Stimulated activated CD8-positive, alpha-beta memory T cell treated with anti-CD3 and anti-CD28 coated beads, Interleukin-12 subunit alpha, Interleukin-12 subunit beta, amount 100 ng/mL, for 24 hours (primary cell): ENCODE data around the gene VEGFD.

ENCODE experiments used
- DNase-seq: peaks from one replicate; pipeline ENCODE4 v3.0.0-alpha.2; 2020; ENCODE audit errors: extremely low read depth

Gene VEGFD

GRCh38 chrX:15359701-15360100 lies 24.5 kb downstream of the VEGFD start:
- DNase-seq: no peak

- DNase-seq: no peak
These were observed 25.7 kb downstream of the VEGFD start for GRCh38 chrX:15358533-15358932.

GRCh38 chrX:15356444-15356843 lies 27.8 kb downstream of the VEGFD start:
- DNase-seq: no peak

GRCh38 chrX:15350329-15350996 lies 33.8 kb downstream of the VEGFD start:
- no peak for DNase-seq

- no peak for DNase-seq
These were observed 35.2 kb downstream of the VEGFD start for GRCh38 chrX:15349046-15349445.

- DNase-seq: no peak
These were observed 38.2 kb downstream of the VEGFD start for GRCh38 chrX:15345976-15346375.

GRCh38 chrX:15344106-15344505 lies 40.1 kb downstream of the VEGFD start:
- DNase-seq: no peak

GRCh38 chrX:15343075-15343476 lies 41.1 kb downstream of the VEGFD start:
- DNase-seq: no peak

- no peak for DNase-seq
These were observed 43.3 kb downstream of the VEGFD start for GRCh38 chrX:15340867-15341266.

- DNase-seq: no peak
These were observed 48.2 kb downstream of the VEGFD start for GRCh38 chrX:15336023-15336413.

- DNase-seq: peak; percentile 75
These were observed 48.8 kb downstream of the VEGFD start, which contains the start of gene PIGA for GRCh38 chrX:15335135-15336022. Gene PIGA (minus strand): TSS chrX:15335523. CDS start chrX:15331930, 3,593 bp downstream.

- DNase-seq: no peak
These were observed 49.7 kb downstream of the VEGFD start for GRCh38 chrX:15334561-15334960.

GRCh38 chrX:15328821-15329220 lies 55.4 kb downstream of the VEGFD start:
- DNase-seq: no peak

GRCh38 chrX:15328131-15328530 lies 56.1 kb downstream of the VEGFD start:
- DNase-seq: no peak

- DNase-seq: no peak
These were observed 61.7 kb downstream of the VEGFD start for GRCh38 chrX:15322472-15322871.

- no peak for DNase-seq
These were observed 62.1 kb downstream of the VEGFD start for GRCh38 chrX:15322072-15322471.

GRCh38 chrX:15321447-15321846 lies 62.8 kb downstream of the VEGFD start:
- DNase-seq: no peak

GRCh38 chrX:15320297-15320696 lies 63.9 kb downstream of the VEGFD start:
- no peak for DNase-seq

GRCh38 chrX:15319075-15319474 lies 65.1 kb downstream of the VEGFD start:
- no peak for DNase-seq

- no peak for DNase-seq
These were observed 68.7 kb downstream of the VEGFD start, which contains the start of gene ASB11 for GRCh38 chrX:15315509-15315908. Gene ASB11 (minus strand): TSS chrX:15315640. CDS start chrX:15315605, 35 bp downstream.

GRCh38 chrX:15314472-15314871 lies 69.7 kb downstream of the VEGFD start:
- no peak for DNase-seq

GRCh38 chrX:15311119-15311518 lies 73.1 kb downstream of the VEGFD start:
- no peak for DNase-seq

- DNase-seq: no peak
These were observed 74.1 kb downstream of the VEGFD start for GRCh38 chrX:15310117-15310516.
